GM19099 (cell line): ENCODE results near the gene ZFP91.

Experiments
- POLR2A ChIP-seq: IDR thresholded peaks from 3 replicates; pipeline ENCODE4 v1.6.1; 2011; ENCODE audit warnings: low read depth; ENCODE audit not compliant: insufficient read length; ENCODE audit errors: extremely low read depth

Gene ZFP91

GRCh38 chr11:58578635-58579191, at the start of gene ZFP91:
ZFP91 (plus strand) TSS chr11:58579063; CDS start chr11:58579282, 219 bp downstream.
- TF ChIP-seq POLR2A, result peak; percentile 69

- TF ChIP-seq POLR2A, result no peak
These were observed 48.6 kb upstream of the ZFP91 start for GRCh38 chr11:58530236-58530635.

GRCh38 chr11:58531865-58532341, 47.0 kb upstream of the ZFP91 start:
- TF ChIP-seq POLR2A, result no peak

GRCh38 chr11:58546841-58547240, 32.0 kb upstream of the ZFP91 start:
- TF ChIP-seq POLR2A, result no peak

- no peak for TF ChIP-seq POLR2A
These were observed 29.2 kb upstream of the ZFP91 start for GRCh38 chr11:58549644-58550043.

- TF ChIP-seq POLR2A, result no peak
These were observed 18.0 kb upstream of the ZFP91 start for GRCh38 chr11:58560842-58561241.

- no peak for TF ChIP-seq POLR2A
These were observed 17.3 kb upstream of the ZFP91 start for GRCh38 chr11:58561394-58562098.

GRCh38 chr11:58562375-58562800, 16.5 kb upstream of the ZFP91 start:
- TF ChIP-seq POLR2A, result no peak

- TF ChIP-seq POLR2A, result no peak
These were observed 14.6 kb upstream of the ZFP91 start for GRCh38 chr11:58564231-58564630.

- no peak for TF ChIP-seq POLR2A
These were observed 10.9 kb upstream of the ZFP91 start for GRCh38 chr11:58567889-58568512.

- peak; percentile 64 for TF ChIP-seq POLR2A
These were observed 5.3 kb upstream of the ZFP91 start for GRCh38 chr11:58573451-58574104.

- TF ChIP-seq POLR2A, result no peak
These were observed 4.0 kb upstream of the ZFP91 start for GRCh38 chr11:58574881-58575280.

- peak; percentile 93 for TF ChIP-seq POLR2A
These were observed 3.4 kb upstream of the ZFP91 start, which contains the start of gene LPXN for GRCh38 chr11:58575377-58576020. LPXN (minus strand) TSS chr11:58575856; CDS start chr11:58575772, 84 bp downstream.

- TF ChIP-seq POLR2A, result no peak
These were observed 1.9 kb upstream of the ZFP91 start for GRCh38 chr11:58576887-58577471.

- TF ChIP-seq POLR2A, result peak; percentile 85
These were observed 1.2 kb upstream of the ZFP91 start for GRCh38 chr11:58577555-58578135.

- no peak for TF ChIP-seq POLR2A
These were observed 678 bp upstream of the ZFP91 start for GRCh38 chr11:58578136-58578634.
